HPDE6-E6E7 (cell line): ENCODE results near the gene UNC79.
"Not testable (repeated sequence)": the region's sequence is repeated elsewhere in the genome, so short reads cannot be mapped to it uniquely, and the experiment has no call there.

ENCODE experiments used
- DNase-seq: peaks from one replicate; pipeline ENCODE4 v3.0.0; 2011; ENCODE audit warnings: missing footprints; ENCODE audit errors: extremely low spot score

Gene UNC79

DNA sequence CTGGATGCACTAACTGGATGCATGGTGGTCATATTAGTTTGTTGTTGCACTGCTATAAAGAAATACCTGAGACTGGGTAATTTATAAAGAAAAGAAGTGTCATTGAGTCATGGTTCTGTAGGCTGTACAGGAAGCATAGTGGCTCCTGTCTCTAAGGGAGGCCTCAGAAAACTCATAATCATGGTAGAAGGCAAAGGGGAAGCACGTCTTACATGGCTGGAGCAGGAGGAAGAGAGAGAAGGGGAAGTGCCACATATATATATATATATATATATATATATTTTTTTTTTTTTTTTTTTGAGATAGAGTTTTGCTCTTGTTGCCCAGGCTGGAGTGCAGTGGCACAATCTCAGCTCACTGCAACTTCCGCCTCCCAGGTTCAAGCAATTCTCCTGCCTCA lies 62.9 kb downstream of the UNC79 start:
- DNase-seq = not testable (repeated sequence)

DNA sequence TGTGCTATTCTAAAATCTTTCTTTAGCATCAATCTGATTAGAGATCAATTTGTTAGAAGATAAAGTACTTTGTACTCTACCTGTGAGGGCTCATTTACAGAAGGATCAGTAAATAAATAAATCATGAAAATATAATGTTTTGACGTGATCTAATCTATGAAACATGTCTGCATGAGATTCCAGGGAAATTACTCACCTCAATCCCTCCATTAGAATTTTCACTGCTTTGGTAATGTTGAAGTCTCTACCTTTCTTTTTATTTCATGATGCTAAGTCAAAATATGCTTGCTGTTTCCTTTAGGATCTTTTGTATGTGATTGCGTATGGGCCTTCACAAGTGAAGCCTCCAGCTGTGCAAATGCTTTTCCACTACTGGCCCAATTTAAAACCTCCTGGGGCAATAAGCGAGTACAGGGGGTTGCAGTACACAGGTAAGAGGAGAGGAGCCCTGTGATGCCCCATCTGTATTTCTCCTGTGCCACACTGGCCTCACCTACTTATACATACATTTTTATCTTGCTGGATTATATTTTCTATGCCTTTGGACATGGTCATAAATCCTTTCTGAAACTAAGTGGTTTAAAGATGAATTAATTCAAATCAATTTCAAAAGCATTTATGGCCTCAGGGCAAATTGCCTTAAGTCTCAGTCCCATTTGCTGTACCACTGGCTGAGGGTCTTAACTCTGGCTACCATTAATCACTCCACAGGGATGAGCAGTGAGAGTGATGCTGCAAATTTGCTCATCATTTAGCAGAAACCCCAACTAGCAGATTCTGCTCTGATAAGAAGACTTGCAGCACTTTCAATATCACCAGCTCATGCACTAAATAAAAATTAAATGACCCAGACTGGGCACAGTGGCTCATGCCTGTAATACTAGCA lies 66.4 kb downstream of the UNC79 start:
- DNase-seq = peak; percentile 5

DNA sequence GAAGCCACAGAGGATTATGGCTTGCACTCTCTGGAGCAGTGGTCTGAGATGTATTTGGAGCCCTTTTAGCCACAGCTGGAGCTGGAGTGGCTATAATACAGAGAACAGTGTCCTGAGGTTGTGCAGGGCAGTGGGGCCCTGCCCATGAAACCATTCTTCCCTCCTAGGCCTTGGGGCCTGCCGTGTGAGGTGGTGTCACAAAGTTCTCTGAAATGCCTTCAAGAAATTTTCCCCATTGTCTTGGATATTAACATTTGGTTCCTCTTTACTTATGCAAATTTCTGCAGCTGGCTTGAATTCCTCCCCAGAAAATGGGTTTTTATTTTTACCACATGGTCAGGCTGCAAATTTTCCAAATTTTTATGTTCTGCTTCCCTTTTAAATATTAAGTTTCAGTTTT lies 79.3 kb downstream of the UNC79 start:
- no peak for DNase-seq

DNA sequence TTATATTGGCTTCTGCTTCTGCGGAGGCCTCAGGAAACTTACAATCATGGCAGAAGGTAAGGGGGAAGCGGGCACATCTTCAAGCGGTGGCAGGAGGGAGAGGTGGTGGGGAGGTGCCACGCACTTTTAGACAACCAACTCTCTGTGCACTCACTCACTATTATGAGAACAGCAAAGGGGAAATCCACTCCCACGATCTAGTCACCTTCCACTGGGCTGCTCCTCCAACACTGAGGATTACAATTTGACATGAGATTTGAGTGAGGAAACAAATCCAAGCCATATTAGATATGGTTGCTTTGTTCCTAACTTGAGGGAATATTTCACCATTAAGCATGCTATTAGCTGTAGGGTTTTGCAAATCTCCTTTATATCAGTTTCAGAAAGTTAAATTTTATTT lies 80.3 kb downstream of the UNC79 start:
- DNase-seq = no peak

DNA sequence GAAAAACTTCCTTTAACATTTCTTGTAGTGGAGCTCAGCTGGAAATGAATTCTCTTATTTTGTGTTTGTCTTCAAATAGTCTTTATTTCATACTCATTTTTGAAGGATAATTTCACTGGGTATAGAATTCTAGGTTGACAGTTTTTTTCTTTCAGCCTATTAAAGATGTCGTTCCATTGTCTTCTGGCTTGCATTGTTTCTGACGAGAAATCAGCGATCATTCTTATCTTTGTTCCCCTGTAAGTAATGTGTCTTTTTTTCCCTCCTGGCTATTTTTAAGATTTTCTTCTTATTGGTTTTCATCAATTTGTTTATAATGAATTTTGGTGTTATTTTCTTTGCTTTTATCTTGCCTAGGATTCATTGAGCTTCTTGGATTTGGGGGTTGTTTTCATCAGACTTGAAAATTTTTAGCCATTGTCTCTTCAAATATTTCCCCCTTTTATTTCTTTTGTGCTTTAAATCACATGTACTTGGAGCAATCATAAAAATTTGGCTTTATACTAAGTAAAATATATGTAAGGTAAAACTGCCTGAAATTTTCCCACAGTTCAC lies 89.4 kb downstream of the UNC79 start:
- DNase-seq = no peak

DNA sequence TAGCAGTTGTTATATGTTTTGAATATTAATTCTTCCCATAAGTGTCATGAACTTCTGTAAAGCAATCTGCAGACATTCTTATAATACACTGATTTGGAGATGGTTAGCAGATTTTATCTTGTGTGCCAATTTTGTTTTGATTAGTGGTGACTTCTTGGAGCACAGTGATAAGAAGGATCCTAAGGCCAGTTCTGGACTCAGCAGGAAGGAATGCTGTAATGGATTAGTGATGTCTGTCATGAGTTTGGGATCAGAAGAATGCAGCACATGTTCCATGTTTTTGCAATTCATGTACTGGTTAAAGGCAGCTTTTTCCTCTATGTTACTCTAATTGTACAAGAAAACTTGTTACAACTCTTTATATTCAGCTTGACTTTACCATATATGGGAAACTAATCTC lies 91.5 kb downstream of the UNC79 start:
- no peak for DNase-seq

DNA sequence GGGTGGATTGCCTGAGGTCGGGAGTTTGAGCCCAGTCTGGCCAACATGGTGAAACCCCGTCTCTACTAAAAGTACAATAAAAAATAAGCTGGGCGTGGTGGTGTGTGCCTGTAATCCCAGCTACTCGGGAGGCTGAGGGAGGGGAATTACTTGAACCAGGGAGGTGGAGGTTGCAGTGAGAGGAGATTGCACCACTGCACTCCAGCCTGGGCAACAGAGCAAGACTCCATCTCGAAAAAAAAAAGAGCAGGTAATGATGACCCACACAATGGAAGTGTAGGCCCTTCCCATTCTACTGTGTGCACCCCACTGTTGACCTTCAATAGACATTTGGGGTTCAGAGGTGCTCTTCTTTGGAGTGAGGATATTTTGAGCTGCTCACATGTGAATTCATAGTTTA lies 94.5 kb downstream of the UNC79 start:
- not testable (repeated sequence) for DNase-seq

DNA sequence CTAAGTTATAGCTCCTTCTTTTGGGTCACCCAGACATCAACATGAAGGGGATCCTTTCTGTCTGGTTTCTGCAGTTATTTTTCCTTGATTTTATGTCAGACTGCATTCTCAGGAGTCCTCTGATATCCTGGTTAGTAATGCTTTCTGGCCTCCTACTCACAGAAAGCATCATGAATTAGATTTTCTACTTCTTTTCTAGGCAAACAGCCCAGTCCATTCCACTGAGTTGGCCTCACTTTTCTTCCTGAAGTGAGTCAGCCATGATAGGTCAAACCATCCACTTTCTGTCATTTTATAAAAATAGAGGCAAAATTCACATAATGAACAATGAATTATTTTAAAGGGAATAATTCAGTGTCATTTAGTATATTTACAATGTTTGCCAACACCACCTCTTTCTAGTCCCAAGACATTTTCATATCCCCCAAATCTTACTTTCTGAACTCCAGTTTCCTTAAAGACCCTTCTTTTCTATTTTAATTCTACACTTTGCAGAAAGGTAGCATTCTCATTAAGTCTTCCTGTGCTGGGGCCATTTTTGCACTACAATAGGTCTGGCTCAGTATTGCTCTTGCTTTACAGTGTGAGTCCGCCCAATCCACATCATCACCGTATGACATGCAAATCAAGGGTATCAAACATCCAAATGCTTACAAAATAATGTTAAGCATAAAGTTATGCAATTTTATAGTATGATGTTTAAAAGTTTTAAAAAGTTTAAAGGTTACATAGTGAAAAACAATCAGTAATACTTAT lies 95.1 kb downstream of the UNC79 start:
- DNase-seq = peak; percentile 41

DNA sequence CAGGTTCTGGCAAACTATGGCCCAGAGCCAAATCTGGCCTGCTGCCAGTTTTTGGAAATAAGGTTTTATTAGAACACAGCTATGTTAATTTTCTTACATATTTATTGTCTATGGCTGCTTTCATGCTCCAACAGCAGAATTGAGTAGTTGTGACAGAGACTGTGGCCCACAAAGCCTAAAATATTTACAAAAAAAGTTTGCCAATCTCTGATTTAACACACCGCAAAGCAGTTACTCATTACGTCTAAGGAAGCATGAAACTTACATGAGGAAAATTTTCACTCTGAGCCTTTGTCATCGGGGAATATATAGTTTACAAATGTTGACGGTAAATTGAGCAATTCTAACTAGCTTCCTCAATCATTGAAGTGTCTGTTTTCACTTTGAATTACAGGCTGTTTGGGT lies 96.5 kb downstream of the UNC79 start:
- DNase-seq = no peak

DNA sequence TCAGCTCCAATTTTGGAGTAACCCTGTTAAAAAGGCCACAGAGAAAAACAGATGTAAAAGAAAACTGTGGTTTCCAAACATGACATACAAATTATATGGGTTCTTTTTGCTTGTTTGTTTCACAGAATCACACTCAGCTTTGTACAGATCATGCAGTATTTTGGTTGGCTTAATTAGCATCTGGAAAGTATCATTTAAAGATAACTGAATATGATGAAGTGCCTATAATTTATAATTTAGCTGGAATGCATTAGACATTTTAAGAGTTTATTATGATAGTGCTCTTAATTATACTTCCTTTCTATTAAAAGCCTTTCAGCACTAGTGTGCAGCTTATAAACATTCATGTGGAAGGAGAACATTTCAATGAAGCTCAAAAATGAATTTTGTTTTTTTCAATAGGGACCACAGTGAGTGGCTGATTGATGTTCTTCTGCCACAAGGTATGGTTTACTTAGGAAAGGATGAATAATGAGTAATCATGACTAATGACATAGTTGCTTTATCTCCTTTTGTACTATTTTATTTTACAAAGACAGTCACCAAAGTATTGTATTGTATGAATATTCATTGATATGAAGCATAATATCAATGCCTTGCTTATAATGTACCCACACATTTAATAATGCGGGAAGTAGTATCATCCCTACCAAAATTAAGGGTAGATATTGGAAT lies 98.3 kb downstream of the UNC79 start:
- no peak for DNase-seq

DNA sequence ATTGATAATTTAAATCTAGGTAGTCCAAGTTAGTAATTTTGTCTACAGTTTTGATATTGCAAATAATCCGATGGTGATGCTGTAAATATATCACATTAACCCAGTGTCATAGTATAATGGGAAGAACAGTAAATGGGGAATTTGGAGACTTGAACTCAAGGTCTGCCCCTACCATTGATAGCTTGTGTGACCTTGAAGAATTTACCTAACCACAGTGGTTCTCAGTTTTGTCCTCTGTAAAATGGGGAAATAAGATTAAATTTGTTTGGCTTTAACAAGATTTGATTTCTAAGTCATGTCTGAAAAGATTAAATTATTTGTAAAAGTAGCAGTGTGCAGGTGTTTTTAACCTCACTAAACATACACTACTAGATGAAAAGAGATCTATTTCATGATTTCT lies 100.9 kb downstream of the UNC79 start:
- DNase-seq = no peak

DNA sequence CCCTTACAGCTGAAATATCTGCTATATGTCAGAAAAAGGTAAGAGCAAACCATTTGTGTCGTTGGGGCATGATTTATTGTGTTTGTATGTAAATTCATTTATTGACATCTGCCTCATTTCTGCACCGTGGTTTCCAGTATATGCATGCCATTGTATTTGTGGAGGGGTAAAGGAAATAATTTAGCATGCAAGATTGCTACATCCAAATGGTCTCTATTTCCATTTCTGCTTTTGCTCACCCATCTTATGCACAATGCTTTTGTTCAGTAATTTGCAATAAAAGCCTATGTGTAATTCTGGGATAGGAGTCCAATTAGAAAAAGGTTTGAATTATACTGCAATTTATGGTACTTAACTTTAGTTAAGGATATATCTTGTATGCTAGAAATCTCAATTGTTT lies 101.8 kb downstream of the UNC79 start:
- no peak for DNase-seq

DNA sequence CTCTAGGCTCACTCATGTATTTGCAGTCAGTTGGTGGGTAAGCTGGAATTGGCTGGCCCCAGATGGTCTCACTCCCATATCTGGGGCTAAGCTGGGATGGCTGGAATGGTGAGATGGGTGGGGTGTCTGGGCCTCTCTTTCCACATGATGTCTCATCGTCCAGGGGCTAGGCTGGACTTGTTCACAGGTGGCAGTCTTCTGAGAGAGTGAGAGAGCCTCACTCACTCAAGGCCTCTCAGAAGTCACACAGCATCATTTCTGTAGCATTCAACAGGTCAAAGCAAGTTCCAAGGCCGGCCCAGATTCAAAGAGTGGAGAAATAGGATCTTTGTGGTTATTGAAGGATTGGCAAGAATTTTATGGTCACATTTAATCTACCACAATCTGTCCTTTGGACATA lies 102.7 kb downstream of the UNC79 start:
- peak; percentile 52 for DNase-seq

DNA sequence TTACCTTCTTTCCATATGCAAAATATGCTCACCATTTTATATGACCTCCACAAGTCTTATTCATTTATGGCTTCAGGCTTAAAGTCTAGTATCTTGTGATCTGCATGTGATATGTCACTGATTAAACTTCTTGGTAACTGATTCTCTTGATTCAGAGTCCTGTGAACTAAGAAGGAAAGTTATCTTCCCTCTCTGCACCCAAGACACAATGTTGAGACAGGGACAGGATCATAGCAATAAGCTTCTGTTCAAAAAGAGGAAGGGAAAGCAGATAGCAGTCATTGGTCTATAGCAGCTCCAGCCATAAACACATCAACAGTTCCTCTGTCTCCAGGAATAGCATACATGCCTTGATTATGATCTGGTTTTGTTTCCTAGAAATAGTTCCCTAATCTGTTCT lies 103.1 kb downstream of the UNC79 start:
- DNase-seq = no peak

DNA sequence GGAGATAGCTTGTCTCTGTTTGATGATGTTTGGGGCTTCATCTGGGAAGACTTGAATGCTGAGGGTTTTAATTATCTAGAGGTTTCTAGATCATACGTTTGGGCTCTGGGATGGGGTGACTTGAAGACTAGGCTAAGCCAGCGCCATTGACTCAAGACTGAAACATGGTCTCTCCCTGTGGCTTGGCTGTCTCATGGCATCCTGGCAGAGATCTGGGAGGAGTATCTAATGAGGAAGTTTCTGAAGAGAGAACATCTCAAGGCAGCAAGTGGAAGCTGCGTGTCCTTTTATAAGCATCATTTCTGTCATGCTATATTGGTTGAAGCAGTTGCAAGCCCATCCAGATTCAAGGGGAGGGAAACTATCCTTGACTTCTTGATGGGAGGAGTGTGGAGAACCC lies 104.8 kb downstream of the UNC79 start:
- no peak for DNase-seq

DNA sequence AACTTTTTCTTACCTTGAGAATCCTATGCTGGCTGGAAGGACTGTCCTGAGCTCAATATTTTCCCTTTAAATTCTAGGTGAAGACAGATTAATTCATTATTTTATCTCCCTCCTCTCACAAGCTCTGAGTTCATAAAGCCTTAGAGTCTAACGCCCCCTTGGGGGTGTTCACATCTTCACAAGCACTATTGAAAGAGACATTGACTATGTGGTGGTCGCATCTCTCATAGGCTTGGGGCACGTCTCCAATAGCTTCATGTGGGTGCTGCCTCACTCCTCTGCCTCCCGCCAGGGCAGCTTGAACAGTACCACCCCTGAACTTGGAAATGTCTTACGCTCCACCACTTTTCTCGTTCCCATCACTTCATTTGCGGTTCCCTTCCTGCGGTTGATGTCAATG lies 106.2 kb downstream of the UNC79 start:
- DNase-seq = no peak

DNA sequence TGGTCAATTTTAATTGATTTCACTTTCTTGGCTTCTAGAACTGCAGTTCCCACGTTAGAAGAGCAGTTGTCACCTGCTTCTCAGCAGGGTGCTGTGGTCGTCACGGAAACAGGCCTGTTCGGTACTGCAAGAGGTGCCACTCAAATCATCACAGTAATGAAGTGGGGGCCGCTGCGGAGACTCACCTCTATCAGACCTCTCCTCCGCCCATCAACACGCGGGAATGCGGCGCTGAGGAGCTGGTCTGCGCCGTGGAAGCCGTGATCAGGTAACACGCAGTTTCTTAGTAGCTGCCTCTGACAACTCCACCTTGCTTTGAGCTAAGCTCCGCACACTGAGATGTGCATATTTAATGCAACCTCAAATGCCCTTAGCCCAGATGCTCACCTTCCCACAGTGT lies 107.2 kb downstream of the UNC79 start:
- DNase-seq = no peak

DNA sequence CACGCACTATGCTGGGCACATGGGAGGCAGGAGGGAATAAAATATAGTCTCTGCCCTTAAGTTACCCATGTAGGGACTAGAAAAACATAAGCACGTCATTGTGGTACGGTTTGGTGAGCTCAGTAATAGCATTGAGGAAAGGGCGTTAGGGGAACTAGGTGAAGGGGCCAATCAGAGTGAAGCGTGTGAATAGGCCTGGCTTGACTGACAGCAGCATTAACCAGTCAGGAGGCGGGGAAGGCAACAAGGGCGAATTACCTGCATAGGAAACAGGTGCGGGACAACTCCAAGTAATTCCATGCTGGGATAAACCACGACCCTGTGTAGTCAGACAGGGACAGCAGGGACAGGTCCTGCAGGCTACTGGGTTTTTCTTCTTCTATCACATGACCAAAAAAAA lies 107.7 kb downstream of the UNC79 start:
- no peak for DNase-seq

DNA sequence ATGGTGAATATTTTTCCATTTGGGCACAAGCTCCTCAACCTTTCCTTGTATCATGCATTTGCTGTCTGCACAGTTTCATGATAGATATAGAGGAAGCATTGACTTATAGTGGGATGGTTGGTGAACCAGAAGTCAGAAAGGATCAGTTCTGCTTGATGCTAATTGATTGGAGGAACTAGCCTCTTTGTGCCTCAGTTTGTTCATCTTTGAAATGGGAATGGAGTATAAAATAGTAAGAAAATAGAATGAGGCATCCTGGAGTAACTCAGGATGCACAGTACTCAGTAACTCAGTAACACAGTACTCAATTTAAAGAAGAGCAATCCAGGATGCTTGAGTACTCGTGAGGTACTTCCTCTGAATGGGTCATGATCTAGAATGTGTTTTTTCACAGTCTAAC lies 109.5 kb downstream of the UNC79 start:
- no peak for DNase-seq

DNA sequence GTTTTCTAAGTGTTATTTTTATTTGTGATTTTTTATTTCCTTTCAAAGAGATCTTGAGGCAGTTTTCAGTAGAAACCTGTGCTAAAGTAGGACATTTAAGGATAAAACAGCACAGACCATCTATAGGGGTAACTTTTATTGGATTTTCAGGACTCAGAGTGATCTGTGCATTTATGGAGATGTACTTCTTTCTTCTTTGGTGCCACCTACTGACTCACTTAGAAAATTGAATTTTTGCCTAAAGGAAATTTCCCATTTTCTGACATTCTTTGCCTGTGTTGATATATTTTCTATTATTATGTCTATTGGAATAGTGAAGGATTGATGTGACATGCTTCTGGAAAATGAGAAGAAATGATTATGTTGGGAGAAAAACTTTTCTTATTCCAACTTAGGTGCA lies 113.0 kb downstream of the UNC79 start:
- no peak for DNase-seq

DNA sequence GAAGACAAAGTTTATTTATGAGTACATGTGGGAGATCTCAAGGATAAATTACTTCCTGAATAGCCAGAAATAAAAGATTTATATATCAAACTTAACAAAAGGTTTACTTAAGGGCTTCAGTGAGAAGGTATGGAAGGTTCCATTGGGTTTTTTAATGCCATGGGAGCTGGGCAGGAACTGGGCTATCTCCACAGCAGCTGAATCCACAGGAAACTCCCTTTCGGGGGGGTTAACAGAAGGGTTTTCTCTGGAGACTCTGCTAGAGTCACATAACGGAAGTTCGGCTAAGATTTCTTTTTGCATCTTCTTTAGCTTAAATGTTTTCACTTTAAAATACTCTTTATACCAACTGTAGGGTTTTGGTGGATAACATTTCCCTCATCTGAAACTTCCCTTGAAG lies 113.5 kb downstream of the UNC79 start:
- DNase-seq = no peak

DNA sequence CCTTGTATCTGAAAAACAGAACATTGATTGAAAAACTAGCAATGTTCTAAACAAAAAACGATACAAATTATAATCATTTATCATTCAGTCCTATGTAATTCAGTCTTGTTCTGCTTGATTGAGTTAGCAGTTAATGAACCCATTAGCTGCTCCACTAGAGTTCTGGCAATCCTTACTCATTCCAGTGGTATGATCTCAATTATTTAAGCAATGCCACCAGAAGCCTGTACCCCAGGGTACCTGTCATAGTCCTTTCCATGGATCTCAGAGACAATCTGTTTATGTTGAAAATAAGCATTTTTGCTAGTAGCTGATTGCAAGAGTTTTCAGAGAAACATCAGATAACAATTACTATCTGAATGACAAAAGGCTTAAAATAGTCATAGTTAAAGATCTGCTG lies 115.9 kb downstream of the UNC79 start:
- DNase-seq = no peak
